Heart left ventricle (tissue), 13 donors: ENCODE data around the gene ARID3A.

Experiments used
- CTCF ChIP-seq, 12 donors: fragments of 200-600 bp; sonication (generic) in 4 of 12; IDR thresholded peaks; one replicate each; pipeline versions ENCODE4 v1.5.0 to v1.8.0; 2018 to 2022; ENCODE audit warnings: antibody characterized with exemption in 12 of 12, mild to moderate bottlenecking in 5 of 12
- POLR2A ChIP-seq, 2 donors: fragments of 450-650 bp; IDR thresholded peaks; one replicate each; pipeline ENCODE4 v1.6.1; 2017; ENCODE audit warnings: antibody characterized with exemption in 2 of 2, mild to moderate bottlenecking in 2 of 2, moderate library complexity in 2 of 2
- donor health status: ischemic (EF 13 %, LVEDD 7.1; RV severe dilation, severe dysfunction).
- donor health status: DM: no; HTN: yes; CAD: no.
- donor health status: DM: no; HTN: no; CAD: no.
- donor health status: ischemic (EF 25% LVEDD 6.9; RV normal size, moderate dysfunction).
- donor health status: ischemic (EF 25% LVEDD 5.7; RV mildly dilated, moderate dysfunction).
- donor health status: ischemic (EF 35%, LVEDD 5.7; RV mildly dilated, moderate dysfunction).
- donor health status: nonischemic (EF 11% LVEDD 7.7; RV severe dilation, severe dysfunction).
- donor health status: DM: yes; HTN: yes; CAD: no.
- donor health status: PGD.
- donor health status: ischemic (EF 29% LVEDD 5.4; RV normal size, mild dysfunction).
- donor health status: nonischemic (EF 23%, LVEDD 6.1; RV moderate dilation, normal function).

GRCh38 chr19:980133-980998, 54.5 kb downstream of the ARID3A start:
- TF ChIP-seq CTCF (IDR thresholded peaks at IDR 0.05): no peak
- no peak for TF ChIP-seq POLR2A (IDR thresholded peaks at IDR 0.05)
